ENCODE results near the gene IKZF1.

DNA sequence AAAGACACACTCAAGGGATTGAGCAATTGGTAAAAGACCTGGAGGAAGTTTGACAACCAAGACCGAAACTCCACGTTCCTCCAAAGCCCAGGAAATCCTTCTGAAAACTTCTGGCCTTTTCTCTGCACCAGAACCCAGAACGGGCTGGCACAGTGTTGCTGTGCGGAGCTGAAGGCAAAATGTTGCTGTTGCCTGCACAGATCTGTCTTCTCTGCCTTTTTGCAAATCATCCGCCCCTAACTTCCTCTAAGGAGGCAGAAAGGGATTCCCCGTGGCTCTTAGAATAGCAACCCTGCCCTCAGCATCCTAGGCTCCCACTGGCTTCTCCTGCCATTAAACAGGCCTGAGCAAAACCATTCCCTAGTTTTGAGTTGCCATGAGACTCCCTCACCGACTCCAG, 100.7 kb downstream of the IKZF1 start:
- TF ChIP-seq, protein P1, sequence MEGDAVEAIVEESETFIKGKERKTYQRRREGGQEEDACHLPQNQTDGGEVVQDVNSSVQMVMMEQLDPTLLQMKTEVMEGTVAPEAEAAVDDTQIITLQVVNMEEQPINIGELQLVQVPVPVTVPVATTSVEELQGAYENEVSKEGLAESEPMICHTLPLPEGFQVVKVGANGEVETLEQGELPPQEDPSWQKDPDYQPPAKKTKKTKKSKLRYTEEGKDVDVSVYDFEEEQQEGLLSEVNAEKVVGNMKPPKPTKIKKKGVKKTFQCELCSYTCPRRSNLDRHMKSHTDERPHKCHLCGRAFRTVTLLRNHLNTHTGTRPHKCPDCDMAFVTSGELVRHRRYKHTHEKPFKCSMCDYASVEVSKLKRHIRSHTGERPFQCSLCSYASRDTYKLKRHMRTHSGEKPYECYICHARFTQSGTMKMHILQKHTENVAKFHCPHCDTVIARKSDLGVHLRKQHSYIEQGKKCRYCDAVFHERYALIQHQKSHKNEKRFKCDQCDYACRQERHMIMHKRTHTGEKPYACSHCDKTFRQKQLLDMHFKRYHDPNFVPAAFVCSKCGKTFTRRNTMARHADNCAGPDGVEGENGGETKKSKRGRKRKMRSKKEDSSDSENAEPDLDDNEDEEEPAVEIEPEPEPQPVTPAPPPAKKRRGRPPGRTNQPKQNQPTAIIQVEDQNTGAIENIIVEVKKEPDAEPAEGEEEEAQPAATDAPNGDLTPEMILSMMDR (IDR thresholded peaks at IDR 0.05), result no peak
- no peak for TF ChIP-seq POLR2A (IDR thresholded peaks at IDR 0.05)

All from adrenal gland (tissue), 5 donors.